IPS-NIHi11 (cell line): Measurements from ENCODE around the gene TBX3.

Source experiments
- DNase-seq: peaks from one replicate; pipeline ENCODE4 v3.0.0; 2012; ENCODE audit warnings: mixed read lengths, low spot score

The TBX3 gene

GRCh38 chr12:114668151-114668885, 15.7 kb downstream of the TBX3 start:
- DNase-seq = peak; percentile 71

- no peak for DNase-seq
Observed at GRCh38 chr12:114667669-114668150, 16.3 kb downstream of the TBX3 start.

GRCh38 chr12:114666746-114667668, 17.0 kb downstream of the TBX3 start:
- DNase-seq = no peak

- DNase-seq = peak; percentile 41
Observed at GRCh38 chr12:114665411-114666260, 18.3 kb downstream of the TBX3 start.

- no peak for DNase-seq
Observed at GRCh38 chr12:114664651-114665320, 19.2 kb downstream of the TBX3 start.

- peak; percentile 72 for DNase-seq
Observed at GRCh38 chr12:114662512-114663177, 21.3 kb downstream of the TBX3 start.

- no peak for DNase-seq
Observed at GRCh38 chr12:114661245-114661644, 22.7 kb downstream of the TBX3 start.

GRCh38 chr12:114659084-114659483, 24.9 kb downstream of the TBX3 start:
- no peak for DNase-seq

- DNase-seq = no peak
Observed at GRCh38 chr12:114658002-114658441, 26.0 kb downstream of the TBX3 start.

GRCh38 chr12:114657597-114657920, 26.4 kb downstream of the TBX3 start:
- DNase-seq = no peak

- no peak for DNase-seq
Observed at GRCh38 chr12:114656906-114657596, 26.9 kb downstream of the TBX3 start.

GRCh38 chr12:114655934-114656749, 27.8 kb downstream of the TBX3 start:
- DNase-seq = no peak

- no peak for DNase-seq
Observed at GRCh38 chr12:114649585-114649984, 34.4 kb downstream of the TBX3 start.

- no peak for DNase-seq
Observed at GRCh38 chr12:114648711-114649110, 35.3 kb downstream of the TBX3 start.

- peak; percentile 54 for DNase-seq
Observed at GRCh38 chr12:114638790-114639435, 45.1 kb downstream of the TBX3 start.

GRCh38 chr12:114636723-114637480, 47.1 kb downstream of the TBX3 start:
- peak; percentile 57 for DNase-seq

GRCh38 chr12:114631242-114631641, 52.7 kb downstream of the TBX3 start:
- DNase-seq = no peak

GRCh38 chr12:114628199-114628598, 55.8 kb downstream of the TBX3 start:
- no peak for DNase-seq
